GM10248 (cell line): ENCODE results near the gene CCDC192.

Experiments used
- CTCF ChIA-PET: fragments of 300-600 bp; sonication (Branson Sonifier 250); formaldehyde crosslinking; extraction: SDS; loops from one replicate; lab custom pipeline; 2021; ENCODE audit warnings: antibody characterized with exemption; lab: Yijun Ruan, JAX
- POLR2A ChIA-PET: fragments of 350-650 bp; sonication (Branson Sonifier 250); formaldehyde crosslinking; extraction: SDS; loops from one replicate; lab custom pipeline; 2020; ENCODE audit warnings: antibody characterized with exemption; lab: Yijun Ruan, JAX
- DNase-seq: peaks from one replicate; pipeline ENCODE4 v3.0.0; 2012; ENCODE audit errors: extremely low spot score
- TF ChIP-seq, protein P1 (sequence below): IDR thresholded peaks from 2 replicates; pipeline ENCODE4 v1.5.1; 2012; ENCODE audit warnings: mild to moderate bottlenecking, low read depth; ENCODE audit errors: extremely low read depth, missing control alignments, control extremely low read depth

The CCDC192 gene, protein sequence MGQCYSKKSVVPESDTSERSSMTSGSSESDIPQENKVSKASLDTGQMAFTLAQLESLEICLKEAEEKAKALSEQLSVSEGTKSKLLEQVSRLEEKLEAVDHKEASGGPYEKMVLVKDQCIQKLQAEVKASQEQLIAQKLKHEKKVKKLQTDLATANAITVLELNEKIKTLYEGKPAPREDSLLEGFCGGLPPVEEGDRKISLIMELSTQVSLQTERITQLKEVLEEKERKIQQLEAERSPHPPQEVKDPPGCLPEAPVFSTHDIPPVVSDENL

GRCh38 chr5:127702926-127703561 lies at the start of gene CCDC192:
TSS of gene CCDC192 (plus strand) at chr5:127703391. CDS start at chr5:127703446, 55 bp downstream.
- POLR2A ChIA-PET: no interaction called here
- CTCF ChIA-PET: interaction anchor here (1.0 to 2.0 kb wide), 4 partner anchors 9 to 398 kb away, joined by 3 to 4 read pairs (median 3); no protein-coding TSS in a partner anchor
- DNase-seq: no peak
- TF ChIP-seq, protein P1, sequence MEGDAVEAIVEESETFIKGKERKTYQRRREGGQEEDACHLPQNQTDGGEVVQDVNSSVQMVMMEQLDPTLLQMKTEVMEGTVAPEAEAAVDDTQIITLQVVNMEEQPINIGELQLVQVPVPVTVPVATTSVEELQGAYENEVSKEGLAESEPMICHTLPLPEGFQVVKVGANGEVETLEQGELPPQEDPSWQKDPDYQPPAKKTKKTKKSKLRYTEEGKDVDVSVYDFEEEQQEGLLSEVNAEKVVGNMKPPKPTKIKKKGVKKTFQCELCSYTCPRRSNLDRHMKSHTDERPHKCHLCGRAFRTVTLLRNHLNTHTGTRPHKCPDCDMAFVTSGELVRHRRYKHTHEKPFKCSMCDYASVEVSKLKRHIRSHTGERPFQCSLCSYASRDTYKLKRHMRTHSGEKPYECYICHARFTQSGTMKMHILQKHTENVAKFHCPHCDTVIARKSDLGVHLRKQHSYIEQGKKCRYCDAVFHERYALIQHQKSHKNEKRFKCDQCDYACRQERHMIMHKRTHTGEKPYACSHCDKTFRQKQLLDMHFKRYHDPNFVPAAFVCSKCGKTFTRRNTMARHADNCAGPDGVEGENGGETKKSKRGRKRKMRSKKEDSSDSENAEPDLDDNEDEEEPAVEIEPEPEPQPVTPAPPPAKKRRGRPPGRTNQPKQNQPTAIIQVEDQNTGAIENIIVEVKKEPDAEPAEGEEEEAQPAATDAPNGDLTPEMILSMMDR: no peak

DNA sequence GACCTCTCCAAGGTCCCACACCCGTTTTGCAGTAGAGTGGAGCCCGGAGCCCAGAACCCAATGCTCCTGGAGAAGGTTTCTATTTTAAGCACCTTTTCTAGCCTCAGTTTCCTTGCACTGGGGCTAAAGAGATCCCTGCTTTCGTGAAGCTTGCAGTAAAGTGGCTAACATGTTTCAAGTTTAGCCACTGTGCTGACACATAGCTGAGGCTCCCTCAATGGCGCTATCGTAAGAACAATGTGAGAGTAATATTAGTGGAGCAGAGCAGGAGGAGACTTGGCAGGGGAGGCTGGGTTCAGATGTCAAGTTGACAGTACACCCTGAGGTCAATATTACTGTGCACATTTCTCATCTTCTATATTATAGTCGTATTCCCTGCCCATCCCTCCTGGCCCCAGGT lies 46.4 kb upstream of the CCDC192 start:
- CTCF ChIA-PET: interaction anchor here (0.9 to 1.7 kb wide), 4 partner anchors 8 to 23 kb away, joined by 3 to 5 read pairs (median 3); no protein-coding TSS in a partner anchor

DNA sequence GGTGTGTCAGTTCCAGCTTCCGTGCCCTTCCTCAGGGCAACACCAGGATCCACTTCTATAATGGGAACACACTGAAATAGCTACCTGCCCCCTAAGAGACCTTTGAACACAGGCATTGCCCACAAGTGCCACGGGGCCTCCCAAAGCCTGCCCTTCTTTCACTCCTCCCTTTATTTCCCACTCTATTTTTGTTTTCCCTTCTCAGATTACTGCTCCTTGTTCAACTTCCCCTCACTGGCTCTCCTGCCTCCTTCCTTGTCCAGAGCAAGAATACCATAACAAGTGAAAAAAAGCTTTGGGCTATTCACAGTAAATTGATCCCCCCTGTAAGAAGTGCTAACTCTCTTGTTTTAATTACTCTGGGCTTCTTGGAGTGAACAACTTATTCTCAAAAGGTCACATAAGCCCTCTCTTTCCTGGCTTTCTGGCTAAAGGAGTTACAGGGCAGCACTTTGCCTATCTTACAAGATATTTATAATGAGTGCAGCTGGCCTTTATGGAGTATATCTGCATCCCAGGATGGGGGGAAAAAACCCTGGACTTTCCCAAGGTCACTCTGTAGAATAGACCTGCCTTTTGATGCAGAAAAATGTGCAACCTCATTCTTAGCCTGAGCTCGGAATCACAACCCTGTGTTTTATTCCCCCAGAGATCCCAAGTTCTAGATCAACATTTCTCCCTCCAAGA lies 43.0 kb upstream of the CCDC192 start:
- ChIA-PET CTCF (interaction anchor here (0.9 to 2.8 kb wide), 2 partner anchors 13 to 17 kb away, joined by 3 to 10 read pairs; no protein-coding TSS in a partner anchor), POLR2A (no interaction called here)
- DNase-seq: no peak
- TF ChIP-seq, protein P1: no peak

More for the DNA sequence above, 46.4 kb upstream of the CCDC192 start:
- POLR2A ChIA-PET: no interaction called here
- TF ChIP-seq, protein P1: no peak
- no peak for DNase-seq

GRCh38 chr5:127664093-127664492 lies 39.1 kb upstream of the CCDC192 start:
- ChIA-PET CTCF (interaction anchor here (1.2 to 2.6 kb wide), 4 partner anchors 8 to 62 kb away, joined by 3 to 7 read pairs (median 4); no protein-coding TSS in a partner anchor), POLR2A (no interaction called here)
- TF ChIP-seq, protein P1: no peak
- DNase-seq: no peak

DNA sequence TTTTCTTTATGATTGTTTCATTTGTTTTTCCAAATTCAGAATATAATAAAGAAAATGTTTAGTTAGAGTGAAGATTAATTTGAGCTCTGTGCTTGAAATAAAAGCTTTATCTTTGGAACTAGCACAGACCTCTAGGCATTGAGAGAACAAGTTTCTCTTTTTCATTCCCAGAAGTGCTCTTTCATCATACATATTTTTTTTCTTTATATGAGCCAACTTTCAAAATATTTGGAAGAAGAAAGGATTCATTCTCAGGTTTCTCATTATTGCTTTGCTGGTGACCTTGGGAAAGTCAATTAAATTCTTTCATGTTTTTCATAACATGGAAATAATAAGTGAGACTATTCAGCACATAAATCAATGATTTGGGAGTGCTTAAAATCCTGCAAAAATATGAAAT lies 37.5 kb upstream of the CCDC192 start:
- no peak for DNase-seq
- TF ChIP-seq, protein P1: no peak
- POLR2A ChIA-PET: no interaction called here
- CTCF ChIA-PET: interaction anchor here (0.9 kb wide), 1 partner anchor 38 kb away, joined by 3 read pairs; no protein-coding TSS in a partner anchor
